ENCODE measurements around the gene PCYT2. TPM values are rescaled to one million over a fixed set of nuclear protein-coding genes. Genes with fewer than 3 reads are reported as not detected.

Gene PCYT2
- total and polyA plus RNA-seq, 9 of the 15 experiments (the other 6 are each of a cell fraction or from before 2014, with no cell fraction given): 0.92 to 134 (median 82.5) TPM

- POLR2A ChIA-PET: interaction anchor here (0.6 to 4.8 kb wide), 14 partner anchors 7 to 221 kb away, joined by 3 to 46 read pairs (median 4); partner anchors contain the start of genes NPB, P4HB and PCYT2
- peak; percentile 43 for ATAC-seq
- in situ Hi-C loops (cut with MboI): no loop called here
- TF ChIP-seq RNF2 (IDR thresholded peaks at IDR 0.05) (peak; percentile 33; the same call in 1 of the 2 replicates), ATF7 (IDR thresholded peaks at IDR 0.05) (peak; percentile 18; the same call in 1 of the 2 replicates), ETS1 (conservative IDR thresholded peaks at IDR 0.05; ENCODE audit: control insufficient read depth, low read depth, low read length) (peak; percentile 89), GMEB1 (CRISPR knock-in tag; IDR thresholded peaks at IDR 0.05) (peak; percentile 83), NFIC (IDR thresholded peaks at IDR 0.05) (no peak), RBBP5 (IDR thresholded peaks at IDR 0.05; ENCODE audit: borderline replicate concordance, insufficient read depth, low read length, poor library complexity, severe bottlenecking) (peak; percentile 44), TEAD4 (IDR thresholded peaks at IDR 0.05; ENCODE audit: low read length) (no peak), TEAD4 (CRISPR knock-in tag; IDR thresholded peaks at IDR 0.05; ENCODE audit: borderline replicate concordance) (no peak), ATF1 (CRISPR knock-in tag; IDR thresholded peaks at IDR 0.05) (no peak), ATF1 (tag; IDR thresholded peaks at IDR 0.05) (peak; percentile 83), PRPF4 (IDR thresholded peaks at IDR 0.05; ENCODE audit: insufficient read depth, low read depth, low read length, poor library complexity, severe bottlenecking) (no peak), SIN3A (IDR thresholded peaks at IDR 0.05; ENCODE audit: borderline replicate concordance in 2 of 2, control insufficient read depth in 1 of 2, low read depth in 2 of 2, low read length in 2 of 2) (peak; percentile 61 to 82; a peak in 3 of 4 replicates), CCNT2 (IDR thresholded peaks at IDR 0.05; ENCODE audit: borderline replicate concordance, extremely low read depth, insufficient read length, low read depth, low read length) (peak; percentile 24), HMGXB4 (CRISPR knock-in tag; IDR thresholded peaks at IDR 0.05) (no peak), CXXC5 (CRISPR knock-in tag; IDR thresholded peaks at IDR 0.05) (peak; percentile 72), SOX6 (IDR thresholded peaks at IDR 0.05) (0 out of 2 replicates have a peak, but pooled peaks have one; percentile 21)
Observed at GRCh38 chr17:81922566-81923301, 11.5 kb upstream of the PCYT2 start.

More at GRCh38 chr17:81922566-81923301, 11.5 kb upstream of the PCYT2 start:
- Histone ChIP-seq H3K36me3 (ENCODE audit: control insufficient read depth, insufficient read depth, low read length) (peaks cover 44% of the 10 kb centered on the region), H3K4me2 (ENCODE audit: insufficient read depth, low read length) (peak overlapping the region; percentile 89), H3K27ac (ENCODE audit: extremely low read depth, low read depth, low read length) (peak overlapping the region; percentile 98), H3K9me3 (replicated peaks; ENCODE audit: control insufficient read depth, insufficient read depth, low read depth, low read length) (no peaks in the 10 kb centered on the region), H3K4me3 (peak overlapping the region; percentile 53), H3K9me1 (ENCODE audit: control insufficient read depth, insufficient read depth, low read length) (peaks cover 6% of the 10 kb centered on the region), H3K4me1 (replicated peaks in 1 of 2; ENCODE audit: control insufficient read depth in 2 of 2, insufficient read depth in 2 of 2, low read length in 2 of 2) (peaks cover 46 to 91% of the 10 kb centered on the region in 2 experiments), H2AFZ (ENCODE audit: low read depth, low read length) (no peak overlapping the region), H3K27me3 (ENCODE audit: control insufficient read depth in 2 of 2, insufficient read depth in 2 of 2, low read length in 2 of 2) (no peaks in the 10 kb centered on the region), H3K79me2 (ENCODE audit: control insufficient read depth, insufficient read depth, low read length) (peaks cover 96% of the 10 kb centered on the region), H3K9ac (ENCODE audit: insufficient read depth in 1 of 2, low read depth in 2 of 2, low read length in 2 of 2) (peak overlapping the region; percentile 75 to 95), H4K20me1 (replicated peaks; ENCODE audit: control insufficient read depth, insufficient read depth, low read length) (peaks cover 24% of the 10 kb centered on the region; the same call in 1 of the 2 replicates)
- WGBS (ENCODE audit: insufficient coverage, low coverage, missing lambda C conversion rate): 9% methylated on average over 44 of the region's 58 CpGs
- intact Hi-C loops (cut with micrococcal nuclease): no loop called here
- BruUV-seq (replicated peaks): TSS peak; percentile 21
- DNase-seq (ENCODE audit: extremely low read depth in 1 of 4, low spot score in 3 of 4): peak in 2 of 4 experiments; percentile 38 to 89
- CTCF ChIA-PET (ENCODE audit: low intra/inter-chr PET ratio): no interaction called here
- FAIRE-seq: peak; percentile 93
